ACC112 (cell line): Measurements from ENCODE around the gene RAG1.

ENCODE experiments used
- H2AFZ ChIP-seq: fragments of 200-600 bp; sonication (generic); one replicate; pipeline ENCODE4 v1.6.0; 2017; ENCODE audit warnings: antibody characterized with exemption, low read length; ENCODE audit not compliant: unreplicated experiment
- H3K27ac ChIP-seq: fragments of 200-600 bp; sonication (generic); 2 replicates; pipeline ENCODE4 v1.5.1; 2014; ENCODE audit warnings: low read depth, mild to moderate bottlenecking, antibody characterized with exemption, low read length, moderate library complexity
- H3K27me3 ChIP-seq: fragments of 200-600 bp; sonication (generic); 2 replicates; pipeline ENCODE4 v1.6.1; 2014; ENCODE audit warnings: mild to moderate bottlenecking, antibody characterized with exemption, low read length, moderate library complexity, mixed read lengths; ENCODE audit not compliant: insufficient read depth
- H3K36me3 ChIP-seq: fragments of 200-600 bp; sonication (generic); 2 replicates; pipeline ENCODE4 v1.6.1; 2016; ENCODE audit warnings: mild to moderate bottlenecking, antibody characterized with exemption, low read length, moderate library complexity, mixed read lengths; ENCODE audit not compliant: insufficient read depth
- H3K4me1 ChIP-seq: fragments of 200-600 bp; sonication (generic); one replicate; pipeline ENCODE4 v1.6.1; 2016; ENCODE audit warnings: low read length, mixed read lengths; ENCODE audit not compliant: insufficient read depth, unreplicated experiment, control insufficient read depth
- H3K4me3 ChIP-seq: fragments of 200-600 bp; sonication (generic); 2 replicates; pipeline ENCODE4 v1.5.1; 2014; ENCODE audit warnings: mild to moderate bottlenecking, low read depth, low read length
- H3K79me2 ChIP-seq: fragments of 200-600 bp; sonication (generic); one replicate; pipeline ENCODE4 v1.6.0; 2016; ENCODE audit warnings: low read length; ENCODE audit not compliant: control insufficient read depth, unreplicated experiment, insufficient read depth

Gene RAG1

GRCh38 chr11:36628141-36628540 lies 60.3 kb downstream of the RAG1 start:
- Histone ChIP-seq H2AFZ (no peak overlapping the region), H3K27me3 (no peaks in the 10 kb centered on the region), H3K36me3 (no peaks in the 10 kb centered on the region), H3K27ac (no peak overlapping the region), H3K79me2 (no peaks in the 10 kb centered on the region), H3K4me1 (no peaks in the 10 kb centered on the region), H3K4me3 (no peak overlapping the region)

- no peak overlapping the region for H3K4me3 ChIP-seq
- H3K36me3 ChIP-seq = no peaks in the 10 kb centered on the region
- H3K27ac ChIP-seq = no peak overlapping the region
- H2AFZ ChIP-seq = no peak overlapping the region
- no peaks in the 10 kb centered on the region for H3K79me2 ChIP-seq
- H3K27me3 ChIP-seq = no peaks in the 10 kb centered on the region
- H3K4me1 ChIP-seq = no peaks in the 10 kb centered on the region
Observed at GRCh38 chr11:36628765-36629244, 61.0 kb downstream of the RAG1 start.
